D721Med (cell line): ENCODE results near the gene GDPD4.

Source experiments
- DNase-seq: peaks from one replicate; pipeline ENCODE4 v3.0.0; 2011; ENCODE audit warnings: low spot score; ENCODE audit not compliant: insufficient read length
- FAIRE-seq: peaks from 2 replicates; lab custom pipeline; 2011; peaks lifted over from hg19 to GRCh38; lab: Jason Lieb, UNC
- TF ChIP-seq, protein P1 (sequence below): IDR thresholded peaks from 2 replicates; pipeline ENCODE4 v1.5.1; 2012; ENCODE audit warnings: mild to moderate bottlenecking, control low read depth; ENCODE audit not compliant: insufficient read depth; ENCODE audit errors: missing control alignments

GDPD4 gene

DNA sequence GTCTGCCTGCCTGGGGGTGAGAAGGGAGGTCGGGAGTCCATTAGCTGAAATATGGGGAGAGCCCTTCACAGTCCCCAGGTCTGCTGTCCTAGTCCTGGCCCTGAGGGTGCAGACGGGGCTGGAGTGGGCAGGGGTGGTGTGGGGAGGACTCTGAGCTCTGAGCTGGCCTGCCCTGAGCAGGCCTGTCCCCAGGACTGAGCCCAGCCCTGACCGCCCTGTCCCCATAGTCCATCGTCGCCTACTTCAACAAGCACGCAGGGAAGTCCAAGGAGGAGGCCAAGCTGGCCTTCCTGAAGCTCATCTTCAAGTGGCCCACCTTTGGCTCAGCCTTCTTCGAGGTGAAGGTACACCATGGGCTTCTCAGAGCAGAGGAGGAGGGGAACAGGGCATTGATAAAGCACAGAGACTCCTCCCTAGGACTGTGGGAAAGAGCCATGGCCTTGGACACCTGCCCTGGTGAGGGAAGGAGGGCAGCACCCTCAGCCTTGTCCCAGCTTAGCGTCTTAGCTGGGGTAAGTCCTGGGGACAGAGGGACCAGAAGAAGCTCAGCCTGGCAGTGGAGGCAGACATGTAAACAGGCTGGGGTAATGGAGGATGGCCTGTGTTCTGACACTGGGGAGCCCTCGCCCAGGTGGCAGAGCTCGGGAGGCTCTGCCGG is 89.8 kb downstream of the GDPD4 start:
- DNase-seq (peak; percentile 13), FAIRE-seq (no peak)
- TF ChIP-seq, protein P1, sequence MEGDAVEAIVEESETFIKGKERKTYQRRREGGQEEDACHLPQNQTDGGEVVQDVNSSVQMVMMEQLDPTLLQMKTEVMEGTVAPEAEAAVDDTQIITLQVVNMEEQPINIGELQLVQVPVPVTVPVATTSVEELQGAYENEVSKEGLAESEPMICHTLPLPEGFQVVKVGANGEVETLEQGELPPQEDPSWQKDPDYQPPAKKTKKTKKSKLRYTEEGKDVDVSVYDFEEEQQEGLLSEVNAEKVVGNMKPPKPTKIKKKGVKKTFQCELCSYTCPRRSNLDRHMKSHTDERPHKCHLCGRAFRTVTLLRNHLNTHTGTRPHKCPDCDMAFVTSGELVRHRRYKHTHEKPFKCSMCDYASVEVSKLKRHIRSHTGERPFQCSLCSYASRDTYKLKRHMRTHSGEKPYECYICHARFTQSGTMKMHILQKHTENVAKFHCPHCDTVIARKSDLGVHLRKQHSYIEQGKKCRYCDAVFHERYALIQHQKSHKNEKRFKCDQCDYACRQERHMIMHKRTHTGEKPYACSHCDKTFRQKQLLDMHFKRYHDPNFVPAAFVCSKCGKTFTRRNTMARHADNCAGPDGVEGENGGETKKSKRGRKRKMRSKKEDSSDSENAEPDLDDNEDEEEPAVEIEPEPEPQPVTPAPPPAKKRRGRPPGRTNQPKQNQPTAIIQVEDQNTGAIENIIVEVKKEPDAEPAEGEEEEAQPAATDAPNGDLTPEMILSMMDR, result no peak

DNA sequence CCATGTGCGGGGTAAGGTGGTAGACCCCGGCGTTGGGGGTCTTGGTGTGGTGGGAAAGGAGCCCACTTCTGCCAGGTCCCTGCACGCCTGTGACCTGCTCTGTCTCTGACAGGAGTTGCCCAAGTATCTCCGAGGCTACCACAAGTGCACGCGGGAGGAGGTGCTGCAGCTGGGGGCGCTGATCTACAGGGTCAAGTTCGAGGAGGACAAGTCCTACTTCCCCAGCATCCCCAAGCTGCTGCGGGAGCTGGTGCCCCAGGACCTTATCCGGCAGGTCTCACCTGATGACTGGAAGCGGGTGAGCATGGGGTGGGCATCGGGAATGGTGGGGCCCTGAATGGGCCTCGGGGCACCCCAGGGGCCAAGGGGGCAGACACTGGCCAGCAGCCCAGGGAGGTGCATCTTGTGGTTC is 90.4 kb downstream of the GDPD4 start:
- FAIRE-seq, result no peak
- TF ChIP-seq, protein P1, result no peak
- DNase-seq, result peak; percentile 7

DNA sequence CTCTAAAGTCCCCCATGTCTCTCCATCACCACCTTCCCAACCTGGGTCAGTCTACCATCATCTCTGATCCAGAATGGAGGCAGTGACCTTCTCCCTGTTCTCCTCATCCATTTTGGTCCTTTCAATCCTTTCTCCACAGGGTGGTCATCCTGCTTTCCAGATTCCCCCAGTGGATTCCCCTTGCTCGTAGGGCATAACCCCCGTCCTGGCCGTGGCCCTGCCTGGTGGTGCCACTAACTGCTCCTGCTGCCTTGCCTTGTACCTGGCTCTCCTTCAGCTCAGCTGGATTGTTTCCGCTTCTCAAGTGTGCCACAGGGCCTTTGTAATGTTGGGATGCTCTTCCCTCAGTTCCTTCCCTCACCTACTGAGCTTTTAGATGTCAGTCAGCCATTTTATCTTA is 91.8 kb downstream of the GDPD4 start:
- TF ChIP-seq, protein P1, result no peak
- FAIRE-seq, result no peak
- no peak for DNase-seq

DNA sequence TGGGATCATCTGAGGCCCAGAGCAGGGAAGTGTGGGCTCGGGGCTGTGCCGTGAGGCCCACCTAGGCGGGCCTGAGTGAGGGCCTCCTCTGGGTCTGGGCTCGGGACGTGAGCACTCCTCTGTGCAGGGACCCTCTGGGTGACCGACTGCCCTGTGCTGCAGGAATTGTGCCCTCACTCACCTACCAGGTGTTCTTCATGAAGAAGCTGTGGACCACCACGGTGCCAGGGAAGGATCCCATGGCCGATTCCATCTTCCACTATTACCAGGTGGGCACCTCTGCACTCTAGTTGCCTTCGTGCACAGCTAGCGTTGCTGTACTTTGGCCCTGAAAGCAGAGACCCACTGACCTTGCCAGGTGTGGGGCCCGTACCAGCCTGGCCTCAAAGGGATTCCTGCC is 93.0 kb downstream of the GDPD4 start:
- FAIRE-seq, result no peak
- no peak for DNase-seq
- TF ChIP-seq, protein P1, result no peak

DNA sequence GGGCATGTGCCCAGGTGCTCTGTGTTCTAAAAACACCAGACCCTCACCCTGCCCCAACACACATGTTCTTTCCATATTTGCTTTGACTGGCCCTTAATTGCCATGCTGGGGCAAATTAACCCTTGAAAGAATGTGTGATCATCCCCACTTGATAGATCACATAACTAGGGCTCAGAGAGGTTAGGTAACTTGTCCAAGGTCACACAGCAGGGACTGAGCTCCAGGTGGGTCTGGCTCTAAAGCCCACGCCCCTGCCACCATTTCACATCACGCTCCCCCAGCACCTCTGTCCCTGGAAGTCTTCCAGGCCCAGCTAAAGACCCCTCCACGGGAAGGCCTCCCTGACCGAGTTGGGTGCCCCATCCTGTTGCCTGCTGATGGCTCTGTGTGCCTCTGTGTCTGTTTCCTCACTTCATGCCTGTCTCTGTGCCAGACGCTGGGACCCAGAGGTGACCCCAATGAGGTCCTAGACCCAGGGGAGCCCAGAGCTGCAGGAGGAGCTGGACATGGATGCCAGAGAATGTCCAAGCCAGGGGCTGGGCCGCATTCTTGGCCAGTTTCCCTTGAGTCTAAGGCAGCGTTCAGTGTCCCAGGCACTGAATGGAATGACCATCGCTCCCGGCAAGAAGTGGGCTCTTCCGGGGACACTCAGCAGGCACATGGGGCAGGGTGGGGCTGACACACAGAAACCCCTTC is 93.7 kb downstream of the GDPD4 start:
- FAIRE-seq, result no peak
- no peak for DNase-seq

DNA sequence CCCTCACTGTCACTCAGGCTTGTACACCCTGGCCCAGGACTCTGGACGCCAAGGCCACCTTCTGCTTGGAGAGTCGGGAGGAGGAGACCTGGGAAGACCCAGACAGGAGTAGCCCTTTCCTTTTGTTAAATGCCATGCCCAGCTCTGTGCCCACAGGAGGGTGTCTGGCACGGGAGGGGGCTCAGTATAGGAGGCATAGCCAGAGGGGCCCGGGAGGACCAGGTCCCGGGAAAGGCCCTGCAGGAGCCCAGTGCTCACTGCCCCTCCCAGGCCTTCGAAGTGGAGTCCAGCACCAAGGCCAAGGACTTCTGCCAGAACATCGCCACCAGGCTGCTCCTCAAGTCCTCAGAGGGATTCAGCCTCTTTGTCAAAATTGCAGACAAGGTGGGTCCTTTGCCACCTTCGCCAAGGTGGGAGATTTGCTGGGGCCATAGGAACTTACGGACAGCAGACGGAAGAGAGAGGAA is 94.4 kb downstream of the GDPD4 start:
- DNase-seq (no peak), FAIRE-seq (no peak)
- TF ChIP-seq, protein P1, result no peak

More for the DNA sequence above, 93.7 kb downstream of the GDPD4 start:
- TF ChIP-seq, protein P1, result no peak

DNA sequence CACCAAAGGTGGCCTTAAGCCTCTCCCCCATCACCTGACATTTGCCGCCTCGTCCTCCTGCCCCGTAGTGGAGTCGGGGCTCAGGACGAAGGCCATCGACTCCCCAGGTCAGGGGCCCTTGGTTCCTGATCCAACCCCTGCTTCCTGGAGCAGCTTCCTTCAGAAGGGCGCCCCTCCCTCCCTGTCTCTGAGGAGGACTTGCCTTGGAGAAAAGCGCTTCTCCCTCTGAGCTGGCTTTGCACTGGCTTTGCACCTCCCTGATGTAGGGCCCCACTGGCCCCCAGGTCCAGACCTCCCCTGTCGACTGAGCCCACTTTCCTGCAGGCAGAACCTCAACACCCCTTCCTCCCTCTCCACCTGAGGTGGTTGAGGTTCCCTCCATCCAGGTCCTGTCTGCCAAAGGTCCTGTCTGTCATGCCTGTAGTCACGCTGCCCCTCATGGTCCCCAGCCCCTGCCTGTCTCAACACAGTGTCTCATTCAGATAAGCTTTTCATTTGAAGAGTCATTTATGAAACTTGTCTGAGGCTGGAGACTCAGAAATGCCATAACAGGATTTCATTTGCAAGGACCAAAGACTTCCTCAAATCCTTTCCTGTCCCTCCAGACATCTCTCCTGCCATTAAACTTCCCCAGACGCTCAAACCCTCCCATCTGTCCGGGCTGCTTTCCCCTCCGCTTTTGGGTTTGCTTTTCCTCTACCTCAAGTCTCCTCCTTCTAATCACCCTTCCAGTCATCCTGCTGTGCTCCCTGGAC is 95.0 kb downstream of the GDPD4 start:
- TF ChIP-seq, protein P1, result no peak
- no peak for DNase-seq
- no peak for FAIRE-seq
